ENCODE data around the gene G0S2.

G0S2 gene

DNA sequence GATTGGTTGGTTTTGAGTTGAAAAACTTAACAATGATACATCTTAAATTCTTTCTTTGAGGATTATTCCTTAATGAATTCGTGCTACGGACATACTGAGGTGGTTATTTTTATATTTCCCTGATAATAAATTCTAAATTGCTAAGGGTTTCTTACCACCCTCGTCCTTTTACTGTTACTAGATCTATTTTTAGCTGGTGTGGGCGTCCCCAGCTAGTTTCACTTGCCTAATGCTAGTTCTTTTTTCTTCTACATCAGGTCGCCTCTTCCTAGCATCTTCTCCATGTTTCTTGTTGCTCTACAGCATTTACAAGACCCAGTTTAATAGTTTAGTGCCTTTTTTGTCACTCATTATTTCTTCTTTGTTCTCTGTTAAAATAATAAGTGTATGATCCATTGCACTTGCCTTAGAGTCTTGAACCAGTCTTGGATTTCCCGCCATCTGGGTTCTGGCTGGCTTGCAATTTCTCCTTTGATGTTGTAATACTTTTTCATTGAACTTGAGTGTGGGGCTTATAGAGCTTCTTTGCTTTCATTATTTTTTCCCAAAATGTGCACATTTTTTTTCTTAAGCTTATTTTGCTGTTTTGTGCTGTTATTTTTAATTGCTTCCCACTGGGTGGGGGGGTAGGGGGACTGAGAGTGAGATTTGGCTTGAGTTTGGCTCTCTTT is 28.8 kb downstream of the G0S2 start:
- Histone ChIP-seq H3K4me2 (ENCODE audit: low read length) (no peak overlapping the region), H3K9me3 (ENCODE audit: control insufficient read depth, low read length) (no peaks in the 10 kb centered on the region), H3K9ac (no peak overlapping the region), H3K27me3 (ENCODE audit: control insufficient read depth, insufficient read depth, low read length) (no peaks in the 10 kb centered on the region), H2AFZ (no peak overlapping the region), H3K27ac (no peak overlapping the region), H3K36me3 (ENCODE audit: control insufficient read depth, insufficient read depth, low read length) (no peaks in the 10 kb centered on the region), H3K4me3 (ENCODE audit: low read depth, low read length) (no peak overlapping the region), H3K79me2 (no peaks in the 10 kb centered on the region), H3K4me1 (no peaks in the 10 kb centered on the region)
- TF ChIP-seq, protein P1, sequence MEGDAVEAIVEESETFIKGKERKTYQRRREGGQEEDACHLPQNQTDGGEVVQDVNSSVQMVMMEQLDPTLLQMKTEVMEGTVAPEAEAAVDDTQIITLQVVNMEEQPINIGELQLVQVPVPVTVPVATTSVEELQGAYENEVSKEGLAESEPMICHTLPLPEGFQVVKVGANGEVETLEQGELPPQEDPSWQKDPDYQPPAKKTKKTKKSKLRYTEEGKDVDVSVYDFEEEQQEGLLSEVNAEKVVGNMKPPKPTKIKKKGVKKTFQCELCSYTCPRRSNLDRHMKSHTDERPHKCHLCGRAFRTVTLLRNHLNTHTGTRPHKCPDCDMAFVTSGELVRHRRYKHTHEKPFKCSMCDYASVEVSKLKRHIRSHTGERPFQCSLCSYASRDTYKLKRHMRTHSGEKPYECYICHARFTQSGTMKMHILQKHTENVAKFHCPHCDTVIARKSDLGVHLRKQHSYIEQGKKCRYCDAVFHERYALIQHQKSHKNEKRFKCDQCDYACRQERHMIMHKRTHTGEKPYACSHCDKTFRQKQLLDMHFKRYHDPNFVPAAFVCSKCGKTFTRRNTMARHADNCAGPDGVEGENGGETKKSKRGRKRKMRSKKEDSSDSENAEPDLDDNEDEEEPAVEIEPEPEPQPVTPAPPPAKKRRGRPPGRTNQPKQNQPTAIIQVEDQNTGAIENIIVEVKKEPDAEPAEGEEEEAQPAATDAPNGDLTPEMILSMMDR (IDR thresholded peaks at IDR 0.05) = no peak

DNA sequence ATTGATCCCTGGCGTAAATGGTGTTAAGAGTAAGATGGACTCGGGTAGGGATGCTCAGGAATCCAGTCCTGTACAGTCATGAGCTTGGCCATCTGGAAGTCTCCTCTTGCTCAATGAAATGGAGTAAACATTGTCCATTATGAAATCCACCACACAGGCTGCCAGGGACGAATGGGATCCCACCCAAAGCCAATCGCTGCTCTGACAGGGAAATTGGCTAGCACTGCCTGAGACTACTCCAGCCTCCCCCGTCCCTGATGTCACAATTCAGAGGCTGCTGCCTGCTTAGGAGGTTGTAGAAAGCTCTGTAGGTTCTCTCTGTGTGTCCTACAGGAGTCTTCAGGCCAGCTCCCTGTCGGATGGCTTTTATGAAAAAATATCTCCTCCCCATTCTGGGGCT is 29.4 kb downstream of the G0S2 start, which contains the start of gene HSD11B1:
Gene HSD11B1 (plus strand): TSS at position 263 of the 400 bp plus-strand sequence. CDS start 97 bp downstream, at position 360.
- Histone ChIP-seq H3K27ac (no peak within 1 kb of the TSS), H2AFZ (no peak within 1 kb of the TSS), H3K4me2 (ENCODE audit: low read length) (no peak within 1 kb of the TSS), H3K27me3 (ENCODE audit: control insufficient read depth, insufficient read depth, low read length) (no peaks in the 10 kb centered on the region), H3K79me2 (no peaks in the 10 kb centered on the region), H3K4me1 (no peaks in the 10 kb centered on the region), H3K36me3 (ENCODE audit: control insufficient read depth, insufficient read depth, low read length) (no peaks in the 10 kb centered on the region), H3K9ac (no peak within 1 kb of the TSS), H3K4me3 (ENCODE audit: low read depth, low read length) (no peak within 1 kb of the TSS), H3K9me3 (ENCODE audit: control insufficient read depth, low read length) (no peaks in the 10 kb centered on the region)
- TF ChIP-seq, protein P1 (IDR thresholded peaks at IDR 0.05) = no peak

DNA sequence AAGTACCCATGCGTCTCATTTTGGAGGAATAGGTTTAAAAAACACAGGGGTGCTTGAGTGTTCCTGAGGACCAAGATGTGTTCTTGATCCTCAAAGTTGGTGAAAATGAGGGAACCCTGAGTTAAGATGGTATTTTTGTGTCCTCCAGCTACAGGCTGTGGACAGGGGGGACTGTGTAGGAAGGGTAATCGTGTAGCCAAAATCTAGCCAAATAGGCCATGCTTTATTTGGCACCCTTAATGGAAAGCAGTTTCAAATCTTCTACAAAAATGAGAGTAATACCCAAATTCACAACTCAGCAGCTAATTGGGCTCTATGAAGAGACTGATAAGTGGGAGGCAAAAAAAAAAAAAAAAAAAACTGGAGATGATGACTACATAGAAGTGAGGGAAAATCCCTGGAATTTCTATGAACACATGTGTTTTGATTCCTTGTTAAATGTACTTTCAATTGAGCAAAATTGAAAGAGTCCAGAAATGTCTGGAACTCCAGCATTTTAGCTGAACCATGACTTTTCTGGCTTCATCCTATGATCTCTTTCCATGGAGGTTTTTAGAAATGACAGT is 29.9 kb downstream of the G0S2 start:
- Histone ChIP-seq H3K9me3 (ENCODE audit: control insufficient read depth, low read length) (no peaks in the 10 kb centered on the region), H3K79me2 (no peaks in the 10 kb centered on the region), H3K4me2 (ENCODE audit: low read length) (no peak overlapping the region), H3K36me3 (ENCODE audit: control insufficient read depth, insufficient read depth, low read length) (no peaks in the 10 kb centered on the region), H3K27ac (no peak overlapping the region), H3K4me1 (no peaks in the 10 kb centered on the region), H3K9ac (no peak overlapping the region), H3K27me3 (ENCODE audit: control insufficient read depth, insufficient read depth, low read length) (no peaks in the 10 kb centered on the region), H2AFZ (no peak overlapping the region), H3K4me3 (ENCODE audit: low read depth, low read length) (no peak overlapping the region)
- TF ChIP-seq, protein P1 (IDR thresholded peaks at IDR 0.05) = no peak

DNA sequence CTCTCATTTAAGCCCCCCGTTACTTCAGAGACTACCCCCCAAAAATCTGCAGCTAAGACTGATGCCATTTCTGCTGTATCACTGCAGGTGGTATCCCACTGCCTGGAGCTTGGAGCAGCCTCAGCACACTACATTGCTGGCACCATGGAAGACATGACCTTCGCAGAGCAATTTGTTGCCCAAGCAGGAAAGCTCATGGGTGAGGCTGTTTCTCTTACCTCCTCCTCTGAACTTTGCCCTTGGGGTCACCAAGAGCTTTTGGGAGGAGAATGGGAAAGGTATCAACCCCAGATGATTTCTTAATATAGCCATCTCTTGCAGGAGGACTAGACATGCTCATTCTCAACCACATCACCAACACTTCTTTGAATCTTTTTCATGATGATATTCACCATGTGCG is 31.4 kb downstream of the G0S2 start:
- H3K9me3 ChIP-seq (ENCODE audit: control insufficient read depth, low read length) = no peaks in the 10 kb centered on the region
- H3K36me3 ChIP-seq (ENCODE audit: control insufficient read depth, insufficient read depth, low read length) = no peaks in the 10 kb centered on the region
- no peak overlapping the region for H2AFZ ChIP-seq
- no peaks in the 10 kb centered on the region for H3K27me3 ChIP-seq (ENCODE audit: control insufficient read depth, insufficient read depth, low read length)
- no peak overlapping the region for H3K9ac ChIP-seq
- H3K4me1 ChIP-seq = no peaks in the 10 kb centered on the region
- no peaks in the 10 kb centered on the region for H3K79me2 ChIP-seq
- TF ChIP-seq, protein P1 (IDR thresholded peaks at IDR 0.05) = no peak
- no peak overlapping the region for H3K27ac ChIP-seq
- H3K4me3 ChIP-seq (ENCODE audit: low read depth, low read length) = no peak overlapping the region
- H3K4me2 ChIP-seq (ENCODE audit: low read length) = no peak overlapping the region

DNA sequence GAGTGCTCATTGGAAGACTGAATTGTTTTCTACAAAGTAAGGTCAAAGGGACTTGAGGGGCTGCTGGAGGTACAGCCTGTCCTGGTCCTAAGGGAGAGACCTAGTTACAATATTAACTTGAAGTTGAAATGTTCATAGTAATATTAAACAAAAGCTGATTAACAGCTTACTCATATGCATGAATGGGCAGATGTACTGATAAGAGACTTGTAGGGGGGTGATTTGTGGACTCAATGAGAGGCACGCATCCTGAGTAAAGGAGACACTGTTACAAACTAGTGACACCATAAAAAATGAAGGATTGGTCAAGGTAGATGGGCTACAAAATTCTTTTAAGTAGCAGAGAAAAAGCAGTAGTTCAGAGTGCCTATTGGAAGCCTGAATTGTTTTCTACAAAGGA is 32.1 kb downstream of the G0S2 start:
- Histone ChIP-seq H3K4me2 (ENCODE audit: low read length) (no peak overlapping the region), H3K79me2 (no peaks in the 10 kb centered on the region), H3K4me3 (ENCODE audit: low read depth, low read length) (no peak overlapping the region), H3K9me3 (ENCODE audit: control insufficient read depth, low read length) (no peaks in the 10 kb centered on the region), H3K9ac (no peak overlapping the region), H3K4me1 (no peaks in the 10 kb centered on the region), H3K27me3 (ENCODE audit: control insufficient read depth, insufficient read depth, low read length) (no peaks in the 10 kb centered on the region), H3K36me3 (ENCODE audit: control insufficient read depth, insufficient read depth, low read length) (no peaks in the 10 kb centered on the region), H2AFZ (no peak overlapping the region), H3K27ac (no peak overlapping the region)
- TF ChIP-seq, protein P1 (IDR thresholded peaks at IDR 0.05) = no peak
